H1 (cell line): ENCODE data around the gene EPHA3. TPM values are rescaled to one million over a fixed set of nuclear protein-coding genes. Genes with fewer than 3 reads are reported as not detected.

Experiments
- CTCF ChIA-PET: fragments of 300-600 bp; sonication (Branson Sonifier 250); formaldehyde crosslinking; loops from one replicate; lab custom pipeline; 2021; ENCODE audit not compliant: partially characterized antibody; lab: Charles Lee
- POLR2A ChIA-PET: fragments of 300-600 bp; sonication (Branson Sonifier 250); formaldehyde crosslinking; loops from one replicate; lab custom pipeline; 2021; ENCODE audit warnings: inconsistent platforms; ENCODE audit not compliant: partially characterized antibody; lab: Charles Lee
- DNase-seq, 2 experiments: peaks; one replicate each; pipeline versions ENCODE4 v3.0.0 to v3.0.0-alpha.2; 2010 to 2022; ENCODE audit warnings: low spot score in 2 of 2, low read depth in 1 of 2, mixed read lengths in 1 of 2
- FAIRE-seq: peaks from 2 replicates; lab custom pipeline; 2011; peaks lifted over from hg19 to GRCh38; lab: Jason Lieb, UNC
- H2AFZ ChIP-seq: 2 replicates; pipeline ENCODE4 v1.8.1; 2012; ENCODE audit warnings: low read length, inconsistent platforms
- H2AK5ac ChIP-seq: 2 replicates; pipeline ENCODE4 v1.6.1; 2013; ENCODE audit warnings: low read depth, low read length
- H2BK120ac ChIP-seq: replicated peaks from 2 replicates; pipeline ENCODE3; 2013; ENCODE audit warnings: low read depth, low read length, inconsistent platforms
- H2BK12ac ChIP-seq: 2 replicates; pipeline ENCODE4 v1.6.1; 2013; ENCODE audit warnings: low read depth, low read length
- H2BK15ac ChIP-seq: 2 replicates; pipeline ENCODE4 v1.6.1; 2013; ENCODE audit warnings: low read length
- H2BK20ac ChIP-seq: 2 replicates; pipeline ENCODE4 v1.6.1; 2013; ENCODE audit warnings: low read length
- H2BK5ac ChIP-seq: 2 replicates; pipeline ENCODE4 v1.6.1; 2013; ENCODE audit warnings: low read depth, low read length
- H3K14ac ChIP-seq: 2 replicates; pipeline ENCODE4 v1.6.1; 2013; ENCODE audit warnings: inconsistent platforms; ENCODE audit not compliant: insufficient read length
- H3K18ac ChIP-seq: 2 replicates; pipeline ENCODE4 v1.6.1; 2013; ENCODE audit warnings: low read length; ENCODE audit errors: extremely low read depth
- H3K23ac ChIP-seq: 2 replicates; pipeline ENCODE4 v1.6.1; 2013; ENCODE audit warnings: inconsistent platforms; ENCODE audit not compliant: insufficient read length
- H3K23me2 ChIP-seq: 2 replicates; pipeline ENCODE4 v1.6.1; 2013; ENCODE audit warnings: low read depth, low read length
- H3K27ac ChIP-seq: 2 replicates; pipeline ENCODE4 v1.6.1; 2011; ENCODE audit warnings: low read depth, low read length, inconsistent platforms
- H3K27me3 ChIP-seq, 4 experiments: replicated peaks in 1 of 4; 1 replicate in 1 of 4; 2 replicates in 3 of 4; pipeline versions ENCODE4 v1.6.1 to v1.8.1; 2011 to 2013; ENCODE audit warnings: low read length in 3 of 4, mild to moderate bottlenecking in 3 of 4, inconsistent platforms in 2 of 4, mixed read lengths in 2 of 4, moderate library complexity in 1 of 4; ENCODE audit not compliant: control insufficient read depth in 3 of 4, insufficient read depth in 3 of 4; ENCODE audit errors: extremely low read depth in 1 of 4
- H3K36me3 ChIP-seq, 4 experiments: 2 replicates each; pipeline versions ENCODE4 v1.6.1 to v1.8.1; 2011 to 2013; ENCODE audit warnings: mild to moderate bottlenecking in 4 of 4, low read length in 3 of 4, moderate library complexity in 2 of 4, control low read depth in 1 of 4, inconsistent platforms in 1 of 4; ENCODE audit not compliant: insufficient read depth in 4 of 4, control insufficient read depth in 2 of 4
- H3K4ac ChIP-seq: replicated peaks from 2 replicates; pipeline ENCODE3; 2013; ENCODE audit warnings: low read length, low read depth, mixed read lengths, inconsistent platforms; ENCODE audit not compliant: insufficient read length
- H3K4me1 ChIP-seq, 4 experiments: replicated peaks in 1 of 4; 1 replicate in 1 of 4; 2 replicates in 3 of 4; pipeline versions ENCODE4 v1.6.1 to v1.8.1; 2011 to 2013; ENCODE audit warnings: low read length in 3 of 4, inconsistent platforms in 2 of 4, mixed read lengths in 1 of 4; ENCODE audit not compliant: insufficient read depth in 4 of 4, control insufficient read depth in 3 of 4
- H3K4me2 ChIP-seq, 2 experiments: 2 replicates each; pipeline versions ENCODE4 v1.6.1 to v1.8.1; 2011 to 2013; ENCODE audit warnings: low read depth in 2 of 2, low read length in 2 of 2, control low read depth in 1 of 2, inconsistent platforms in 1 of 2, mild to moderate bottlenecking in 1 of 2; ENCODE audit not compliant: insufficient read depth in 1 of 2
- H3K4me3 ChIP-seq, 4 experiments: fragments of 200-600, 300-600 bp in 1 of 4; sonication (generic), shearing (Covaris generic), sonication (Bioruptor Twin) in 1 of 4; 2 replicates each; pipeline versions ENCODE4 v1.5.1 to v1.8.1; 2011 to 2016; ENCODE audit warnings: low read length in 4 of 4, low read depth in 3 of 4, control low read depth in 2 of 4, inconsistent platforms in 2 of 4, mild to moderate bottlenecking in 2 of 4, mixed read lengths in 1 of 4, moderate library complexity in 1 of 4; ENCODE audit not compliant: insufficient read depth in 2 of 4; ENCODE audit errors: extremely low read depth in 1 of 4
- H3K56ac ChIP-seq: replicated peaks from 2 replicates; pipeline ENCODE3; 2013; ENCODE audit warnings: low read depth, mild to moderate bottlenecking, mixed read lengths, low read length, inconsistent platforms; ENCODE audit not compliant: insufficient read length
- H3K79me1 ChIP-seq: 2 replicates; pipeline ENCODE4 v1.6.1; 2013; ENCODE audit warnings: low read depth, low read length, control low read depth
- H3K79me2 ChIP-seq, 2 experiments: 2 replicates each; pipeline versions ENCODE4 v1.6.1 to v1.8.1; 2012 to 2013; ENCODE audit warnings: low read length in 2 of 2, mild to moderate bottlenecking in 2 of 2, inconsistent platforms in 1 of 2; ENCODE audit not compliant: insufficient read depth in 2 of 2, control insufficient read depth in 1 of 2
- H3K9ac ChIP-seq, 4 experiments: replicated peaks in 1 of 4; 1 replicate in 1 of 4; 2 replicates in 3 of 4; pipeline versions ENCODE4 v1.6.1 to v1.8.1; 2011 to 2013; ENCODE audit warnings: low read depth in 3 of 4, low read length in 3 of 4, control low read depth in 2 of 4, mild to moderate bottlenecking in 2 of 4, moderate library complexity in 2 of 4, inconsistent platforms in 1 of 4; ENCODE audit errors: extremely low read depth in 1 of 4
- H3K9me3 ChIP-seq, 2 experiments: 2 replicates each; pipeline versions ENCODE4 v1.6.1 to v1.8.1; 2012 to 2013; ENCODE audit warnings: mild to moderate bottlenecking in 2 of 2, moderate library complexity in 2 of 2, control low read depth in 1 of 2, inconsistent platforms in 1 of 2, low read depth in 1 of 2, low read length in 1 of 2, mixed read lengths in 1 of 2; ENCODE audit not compliant: insufficient read depth in 2 of 2
- H4K20me1 ChIP-seq, 2 experiments: replicated peaks in 1 of 2; 2 replicates each; pipeline versions ENCODE3 to v1.8.1; 2011 to 2013; ENCODE audit warnings: inconsistent platforms in 2 of 2, low read length in 2 of 2, mild to moderate bottlenecking in 1 of 2; ENCODE audit not compliant: insufficient read depth in 2 of 2, control insufficient read depth in 1 of 2
- H4K5ac ChIP-seq: 2 replicates; pipeline ENCODE4 v1.6.1; 2013; ENCODE audit warnings: low read length, low read depth, mixed read lengths, inconsistent platforms; ENCODE audit not compliant: insufficient read length
- H4K8ac ChIP-seq: 2 replicates; pipeline ENCODE4 v1.8.0; 2013; ENCODE audit warnings: mild to moderate bottlenecking, moderate library complexity, low read length, inconsistent platforms; ENCODE audit not compliant: insufficient read depth; ENCODE audit errors: extremely low read depth
- H4K91ac ChIP-seq: replicated peaks from 2 replicates; pipeline ENCODE3; 2013; ENCODE audit warnings: low read length, mixed read lengths, inconsistent platforms; ENCODE audit not compliant: insufficient read length
- CBX8 ChIP-seq: fragments of 300-800, 300-1000 bp; sonication (generic); IDR thresholded peaks from 2 replicates; pipeline ENCODE4 v1.7.1; 2016; ENCODE audit warnings: low read depth, low read length, borderline replicate concordance
- CHD1 ChIP-seq: IDR thresholded peaks from 2 replicates; pipeline ENCODE4 v1.6.1; 2012; ENCODE audit warnings: low read depth, low read length, improper control_type of control experiment
- CHD2 ChIP-seq: IDR thresholded peaks from 2 replicates; pipeline ENCODE4 v1.6.1; 2012; ENCODE audit warnings: low read length, improper control_type of control experiment
- CREB1 ChIP-seq: IDR thresholded peaks from 2 replicates; pipeline ENCODE4 v1.6.1; 2012; ENCODE audit warnings: inconsistent platforms
- HDAC2 ChIP-seq, 2 experiments: fragments of 300-600 bp in 1 of 2; sonication (generic) in 1 of 2; IDR thresholded peaks; 2 replicates each; pipeline ENCODE4 v1.6.1; 2011 to 2012; ENCODE audit warnings: low read depth in 2 of 2, low read length in 2 of 2, mild to moderate bottlenecking in 2 of 2, moderate library complexity in 2 of 2, borderline replicate concordance in 1 of 2, inconsistent platforms in 1 of 2
- PHF8 ChIP-seq: fragments of 200-600 bp; sonication (generic); conservative IDR thresholded peaks from 2 replicates; pipeline ENCODE4 v1.7.1; 2012; ENCODE audit warnings: low read depth, mild to moderate bottlenecking, inconsistent platforms, low read length, moderate library complexity
- POLR2A ChIP-seq, 2 experiments: IDR thresholded peaks; 1 replicate in 1 of 2; 2 replicates in 1 of 2; pipeline ENCODE4 v1.6.1; 2011; ENCODE audit warnings: low read depth in 2 of 2, low read length in 2 of 2, mild to moderate bottlenecking in 2 of 2; ENCODE audit errors: control extremely low read depth in 1 of 2
- POLR2AphosphoS5 ChIP-seq: IDR thresholded peaks from 2 replicates; pipeline ENCODE4 v1.6.1; 2011; ENCODE audit warnings: low read depth, low read length
- RFX5 ChIP-seq: IDR thresholded peaks from 2 replicates; pipeline ENCODE4 v1.6.1; 2011; ENCODE audit warnings: low read depth, low read length, improper control_type of control experiment, borderline replicate concordance
- TAF7 ChIP-seq: optimal IDR thresholded peaks from 2 replicates; pipeline ENCODE3; 2011; ENCODE audit warnings: low read depth, mild to moderate bottlenecking, inconsistent platforms, low read length, moderate library complexity, borderline replicate concordance
- ZNF274 ChIP-seq: IDR thresholded peaks from 2 replicates; pipeline ENCODE4 v1.7.0; 2012; ENCODE audit warnings: low read length, borderline replicate concordance; ENCODE audit errors: extremely low read depth
- WGBS, 2 experiments: shearing (Covaris generic) in 1 of 2; methylation state at CpG; one replicate each; pipeline versions ENCODE4 v1.1.6 to v1.1.7; 2013 to 2015; ENCODE audit warnings: low lambda C conversion rate in 2 of 2, mixed read lengths in 2 of 2, inconsistent platforms in 1 of 2, low coverage in 1 of 2, missing lambda C conversion rate in 1 of 2; ENCODE audit not compliant: insufficient replicate concordance in 2 of 2, insufficient coverage in 1 of 2, insufficient read length in 1 of 2; ENCODE audit errors: extremely low coverage in 1 of 2, missing lambda C conversion rate in 1 of 2; 5-methylcytosine and 5-hydroxymethylcytosine counted together
- polyA plus RNA-seq, 7 experiments: library from polyadenylated mRNA; depleted of rRNA in 3 of 7; stranded (reverse) in 5 of 7; unstranded in 2 of 7; fragments of >200 nt in 5 of 7; fragments of 200-250 nt in 2 of 7; gene quantifications; 1 replicate in 5 of 7; 2 replicates in 1 of 7; 4 replicates in 1 of 7; pipeline versions ENCODE4 v1.2.1 to v1.2.3, GENCODE V29; 2011 to 2013; ENCODE audit warnings: missing spikeins in 2 of 7, mixed read lengths in 2 of 7
- total RNA-seq: library from RNA; stranded (reverse); fragmentation: NEBNext Ultra II Directional; extraction: Animal tissue kit (Norgen Biotek cat#: 25700); gene quantifications from 2 replicates; pipeline ENCODE4 v1.2.1, GENCODE V29; 2021
- TF ChIP-seq, protein P1 (sequence below): IDR thresholded peaks from 2 replicates; pipeline ENCODE4 v1.6.1; 2012; ENCODE audit warnings: inconsistent platforms
- TF ChIP-seq, protein P2 (sequence below): IDR thresholded peaks from 2 replicates; pipeline ENCODE4 v1.6.1; 2012; ENCODE audit warnings: inconsistent platforms

EPHA3 gene
- total and polyA plus RNA-seq, 2 of the 8 experiments (the other 6 are each of a cell fraction or from before 2014, with no cell fraction given) = 0.09 to 0.22 TPM

DNA sequence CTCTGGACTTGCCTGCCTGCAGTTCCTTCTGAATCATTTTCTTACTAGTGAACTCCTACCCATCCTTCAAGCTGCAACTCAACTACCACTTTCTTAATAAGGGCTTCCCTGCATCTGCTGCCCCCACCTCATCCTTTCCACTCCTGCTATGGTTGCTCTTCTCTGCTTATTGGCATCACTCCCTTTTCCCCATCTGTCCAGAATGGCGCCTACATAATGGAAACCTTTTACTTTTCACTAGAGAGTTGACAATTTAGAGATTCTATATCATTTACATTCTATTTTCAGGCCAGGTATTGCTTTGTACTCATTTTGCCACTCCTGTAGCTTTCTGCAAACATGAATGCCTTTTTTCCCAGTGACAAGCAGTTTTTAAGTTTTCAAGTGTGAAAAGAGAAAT, 1.9 kb upstream of the EPHA3 start:
- Histone ChIP-seq H3K14ac (no peak overlapping the region), H3K27me3 (peaks cover 0 to 21% (median 7%) of the 10 kb centered on the region in 4 experiments; a peak in 6 of 7 replicates), H3K36me3 (no peaks in the 10 kb centered on the region), H2BK15ac (no peak overlapping the region), H3K23ac (no peak overlapping the region), H3K79me2 (no peaks in the 10 kb centered on the region), H4K91ac (no peak overlapping the region), H2BK120ac (no peak overlapping the region), H4K5ac (no peak overlapping the region), H4K20me1 (no peaks in the 10 kb centered on the region), H3K4ac (no peak overlapping the region), H3K56ac (no peak overlapping the region), H2AK5ac (no peak overlapping the region), H3K23me2 (no peaks in the 10 kb centered on the region; the same call in 1 of the 2 replicates), H2BK20ac (no peak overlapping the region), H3K4me2 (no peak overlapping the region), H3K4me1 (peaks cover 0 to 2% (median 0%) of the 10 kb centered on the region in 4 experiments; a peak in 2 of 7 replicates), H2BK12ac (no peak overlapping the region), H3K9me3 (no peaks in the 10 kb centered on the region), H4K8ac (no peak overlapping the region), H3K4me3 (no peak overlapping the region), H2AFZ (no peak overlapping the region), H3K18ac (no peak overlapping the region), H3K79me1 (no peaks in the 10 kb centered on the region), H2BK5ac (no peak overlapping the region), H3K9ac (no peak overlapping the region), H3K27ac (no peak overlapping the region)
- TF ChIP-seq HDAC2 (IDR thresholded peaks at IDR 0.05; ENCODE audit: borderline replicate concordance in 1 of 2, low read depth in 2 of 2, low read length in 2 of 2) (no peak), TAF7 (no peak), POLR2AphosphoS5 (no peak), CREB1 (no peak), POLR2A (IDR thresholded peaks at IDR 0.05; ENCODE audit: control extremely low read depth in 1 of 2, low read depth in 2 of 2, low read length in 2 of 2) (no peak), CBX8 (no peak), ZNF274 (no peak), CHD1 (no peak), PHF8 (no peak), RFX5 (no peak), CHD2 (no peak)
- TF ChIP-seq, protein P1, sequence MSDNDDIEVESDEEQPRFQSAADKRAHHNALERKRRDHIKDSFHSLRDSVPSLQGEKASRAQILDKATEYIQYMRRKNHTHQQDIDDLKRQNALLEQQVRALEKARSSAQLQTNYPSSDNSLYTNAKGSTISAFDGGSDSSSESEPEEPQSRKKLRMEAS = no peak
- TF ChIP-seq, protein P2, sequence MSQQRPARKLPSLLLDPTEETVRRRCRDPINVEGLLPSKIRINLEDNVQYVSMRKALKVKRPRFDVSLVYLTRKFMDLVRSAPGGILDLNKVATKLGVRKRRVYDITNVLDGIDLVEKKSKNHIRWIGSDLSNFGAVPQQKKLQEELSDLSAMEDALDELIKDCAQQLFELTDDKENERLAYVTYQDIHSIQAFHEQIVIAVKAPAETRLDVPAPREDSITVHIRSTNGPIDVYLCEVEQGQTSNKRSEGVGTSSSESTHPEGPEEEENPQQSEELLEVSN = no peak
- CTCF ChIA-PET = no interaction called here
- DNase-seq = no peak
- POLR2A ChIA-PET = no interaction called here
- no peak for FAIRE-seq
- WGBS, 2 experiments = 67% methylated on average over 1 of the region's 1 CpG; no CpG with 5 or more reads in 1 of the 2 experiments
